H1 (cell line): ENCODE measurements around the gene FOXF2. TPM values are rescaled to one million over a fixed set of nuclear protein-coding genes. Genes with fewer than 3 reads are reported as not detected.

Source experiments
- CTCF ChIA-PET: fragments of 300-600 bp; sonication (Branson Sonifier 250); formaldehyde crosslinking; loops from one replicate; lab custom pipeline; 2021; ENCODE audit not compliant: partially characterized antibody; lab: Charles Lee
- POLR2A ChIA-PET: fragments of 300-600 bp; sonication (Branson Sonifier 250); formaldehyde crosslinking; loops from one replicate; lab custom pipeline; 2021; ENCODE audit warnings: inconsistent platforms; ENCODE audit not compliant: partially characterized antibody; lab: Charles Lee
- DNase-seq, 2 experiments: peaks; one replicate each; pipeline versions ENCODE4 v3.0.0 to v3.0.0-alpha.2; 2010 to 2022; ENCODE audit warnings: low spot score in 2 of 2, low read depth in 1 of 2, mixed read lengths in 1 of 2
- FAIRE-seq: peaks from 2 replicates; lab custom pipeline; 2011; peaks lifted over from hg19 to GRCh38; lab: Jason Lieb, UNC
- H2AFZ ChIP-seq: 2 replicates; pipeline ENCODE4 v1.8.1; 2012; ENCODE audit warnings: low read length, inconsistent platforms
- H2AK5ac ChIP-seq: 2 replicates; pipeline ENCODE4 v1.6.1; 2013; ENCODE audit warnings: low read depth, low read length
- H2BK120ac ChIP-seq: replicated peaks from 2 replicates; pipeline ENCODE3; 2013; ENCODE audit warnings: low read depth, low read length, inconsistent platforms
- H2BK12ac ChIP-seq: 2 replicates; pipeline ENCODE4 v1.6.1; 2013; ENCODE audit warnings: low read depth, low read length
- H2BK15ac ChIP-seq: 2 replicates; pipeline ENCODE4 v1.6.1; 2013; ENCODE audit warnings: low read length
- H2BK20ac ChIP-seq: 2 replicates; pipeline ENCODE4 v1.6.1; 2013; ENCODE audit warnings: low read length
- H2BK5ac ChIP-seq: 2 replicates; pipeline ENCODE4 v1.6.1; 2013; ENCODE audit warnings: low read depth, low read length
- H3K14ac ChIP-seq: 2 replicates; pipeline ENCODE4 v1.6.1; 2013; ENCODE audit warnings: inconsistent platforms; ENCODE audit not compliant: insufficient read length
- H3K18ac ChIP-seq: 2 replicates; pipeline ENCODE4 v1.6.1; 2013; ENCODE audit warnings: low read length; ENCODE audit errors: extremely low read depth
- H3K23ac ChIP-seq: 2 replicates; pipeline ENCODE4 v1.6.1; 2013; ENCODE audit warnings: inconsistent platforms; ENCODE audit not compliant: insufficient read length
- H3K23me2 ChIP-seq: 2 replicates; pipeline ENCODE4 v1.6.1; 2013; ENCODE audit warnings: low read depth, low read length
- H3K27ac ChIP-seq: 2 replicates; pipeline ENCODE4 v1.6.1; 2011; ENCODE audit warnings: low read depth, low read length, inconsistent platforms
- H3K27me3 ChIP-seq, 4 experiments: replicated peaks in 1 of 4; 1 replicate in 1 of 4; 2 replicates in 3 of 4; pipeline versions ENCODE4 v1.6.1 to v1.8.1; 2011 to 2013; ENCODE audit warnings: low read length in 3 of 4, mild to moderate bottlenecking in 3 of 4, inconsistent platforms in 2 of 4, mixed read lengths in 2 of 4, moderate library complexity in 1 of 4; ENCODE audit not compliant: control insufficient read depth in 3 of 4, insufficient read depth in 3 of 4; ENCODE audit errors: extremely low read depth in 1 of 4
- H3K36me3 ChIP-seq, 4 experiments: 2 replicates each; pipeline versions ENCODE4 v1.6.1 to v1.8.1; 2011 to 2013; ENCODE audit warnings: mild to moderate bottlenecking in 4 of 4, low read length in 3 of 4, moderate library complexity in 2 of 4, control low read depth in 1 of 4, inconsistent platforms in 1 of 4; ENCODE audit not compliant: insufficient read depth in 4 of 4, control insufficient read depth in 2 of 4
- H3K4ac ChIP-seq: replicated peaks from 2 replicates; pipeline ENCODE3; 2013; ENCODE audit warnings: low read length, low read depth, mixed read lengths, inconsistent platforms; ENCODE audit not compliant: insufficient read length
- H3K4me1 ChIP-seq, 4 experiments: replicated peaks in 1 of 4; 1 replicate in 1 of 4; 2 replicates in 3 of 4; pipeline versions ENCODE4 v1.6.1 to v1.8.1; 2011 to 2013; ENCODE audit warnings: low read length in 3 of 4, inconsistent platforms in 2 of 4, mixed read lengths in 1 of 4; ENCODE audit not compliant: insufficient read depth in 4 of 4, control insufficient read depth in 3 of 4
- H3K4me2 ChIP-seq, 2 experiments: 2 replicates each; pipeline versions ENCODE4 v1.6.1 to v1.8.1; 2011 to 2013; ENCODE audit warnings: low read depth in 2 of 2, low read length in 2 of 2, control low read depth in 1 of 2, inconsistent platforms in 1 of 2, mild to moderate bottlenecking in 1 of 2; ENCODE audit not compliant: insufficient read depth in 1 of 2
- H3K4me3 ChIP-seq, 4 experiments: fragments of 200-600, 300-600 bp in 1 of 4; sonication (generic), shearing (Covaris generic), sonication (Bioruptor Twin) in 1 of 4; 2 replicates each; pipeline versions ENCODE4 v1.5.1 to v1.8.1; 2011 to 2016; ENCODE audit warnings: low read length in 4 of 4, low read depth in 3 of 4, control low read depth in 2 of 4, inconsistent platforms in 2 of 4, mild to moderate bottlenecking in 2 of 4, mixed read lengths in 1 of 4, moderate library complexity in 1 of 4; ENCODE audit not compliant: insufficient read depth in 2 of 4; ENCODE audit errors: extremely low read depth in 1 of 4
- H3K56ac ChIP-seq: replicated peaks from 2 replicates; pipeline ENCODE3; 2013; ENCODE audit warnings: low read depth, mild to moderate bottlenecking, mixed read lengths, low read length, inconsistent platforms; ENCODE audit not compliant: insufficient read length
- H3K79me1 ChIP-seq: 2 replicates; pipeline ENCODE4 v1.6.1; 2013; ENCODE audit warnings: low read depth, low read length, control low read depth
- H3K79me2 ChIP-seq, 2 experiments: 2 replicates each; pipeline versions ENCODE4 v1.6.1 to v1.8.1; 2012 to 2013; ENCODE audit warnings: low read length in 2 of 2, mild to moderate bottlenecking in 2 of 2, inconsistent platforms in 1 of 2; ENCODE audit not compliant: insufficient read depth in 2 of 2, control insufficient read depth in 1 of 2
- H3K9ac ChIP-seq, 4 experiments: replicated peaks in 1 of 4; 1 replicate in 1 of 4; 2 replicates in 3 of 4; pipeline versions ENCODE4 v1.6.1 to v1.8.1; 2011 to 2013; ENCODE audit warnings: low read depth in 3 of 4, low read length in 3 of 4, control low read depth in 2 of 4, mild to moderate bottlenecking in 2 of 4, moderate library complexity in 2 of 4, inconsistent platforms in 1 of 4; ENCODE audit errors: extremely low read depth in 1 of 4
- H3K9me3 ChIP-seq, 2 experiments: 2 replicates each; pipeline versions ENCODE4 v1.6.1 to v1.8.1; 2012 to 2013; ENCODE audit warnings: mild to moderate bottlenecking in 2 of 2, moderate library complexity in 2 of 2, control low read depth in 1 of 2, inconsistent platforms in 1 of 2, low read depth in 1 of 2, low read length in 1 of 2, mixed read lengths in 1 of 2; ENCODE audit not compliant: insufficient read depth in 2 of 2
- H4K20me1 ChIP-seq, 2 experiments: replicated peaks in 1 of 2; 2 replicates each; pipeline versions ENCODE3 to v1.8.1; 2011 to 2013; ENCODE audit warnings: inconsistent platforms in 2 of 2, low read length in 2 of 2, mild to moderate bottlenecking in 1 of 2; ENCODE audit not compliant: insufficient read depth in 2 of 2, control insufficient read depth in 1 of 2
- H4K5ac ChIP-seq: 2 replicates; pipeline ENCODE4 v1.6.1; 2013; ENCODE audit warnings: low read length, low read depth, mixed read lengths, inconsistent platforms; ENCODE audit not compliant: insufficient read length
- H4K8ac ChIP-seq: 2 replicates; pipeline ENCODE4 v1.8.0; 2013; ENCODE audit warnings: mild to moderate bottlenecking, moderate library complexity, low read length, inconsistent platforms; ENCODE audit not compliant: insufficient read depth; ENCODE audit errors: extremely low read depth
- H4K91ac ChIP-seq: replicated peaks from 2 replicates; pipeline ENCODE3; 2013; ENCODE audit warnings: low read length, mixed read lengths, inconsistent platforms; ENCODE audit not compliant: insufficient read length
- ATF2 ChIP-seq: IDR thresholded peaks from 2 replicates; pipeline ENCODE4 v1.6.1; 2012; ENCODE audit warnings: low read length, inconsistent platforms
- BACH1 ChIP-seq: IDR thresholded peaks from 2 replicates; pipeline ENCODE4 v1.6.1; 2012; ENCODE audit warnings: low read length, improper control_type of control experiment
- CTBP2 ChIP-seq: IDR thresholded peaks from 2 replicates; pipeline ENCODE4 v1.7.0; 2011; ENCODE audit warnings: borderline replicate concordance, mild to moderate bottlenecking, moderate library complexity, mixed read lengths, low read length; ENCODE audit not compliant: insufficient read depth, insufficient read length
- MAX ChIP-seq: IDR thresholded peaks from 2 replicates; pipeline ENCODE4 v1.6.1; 2012; ENCODE audit warnings: inconsistent platforms
- TBP ChIP-seq: IDR thresholded peaks from 2 replicates; pipeline ENCODE4 v1.6.1; 2011; ENCODE audit warnings: low read depth, low read length, improper control_type of control experiment
- YY1 ChIP-seq: IDR thresholded peaks from 2 replicates; pipeline ENCODE4 v1.6.1; 2011; ENCODE audit warnings: low read depth, mild to moderate bottlenecking, low read length
- ZNF274 ChIP-seq: IDR thresholded peaks from 2 replicates; pipeline ENCODE4 v1.7.0; 2012; ENCODE audit warnings: low read length, borderline replicate concordance; ENCODE audit errors: extremely low read depth
- WGBS, 2 experiments: shearing (Covaris generic) in 1 of 2; methylation state at CpG; one replicate each; pipeline versions ENCODE4 v1.1.6 to v1.1.7; 2013 to 2015; ENCODE audit warnings: low lambda C conversion rate in 2 of 2, mixed read lengths in 2 of 2, inconsistent platforms in 1 of 2, low coverage in 1 of 2, missing lambda C conversion rate in 1 of 2; ENCODE audit not compliant: insufficient replicate concordance in 2 of 2, insufficient coverage in 1 of 2, insufficient read length in 1 of 2; ENCODE audit errors: extremely low coverage in 1 of 2, missing lambda C conversion rate in 1 of 2; 5-methylcytosine and 5-hydroxymethylcytosine counted together
- polyA plus RNA-seq, 7 experiments: library from polyadenylated mRNA; depleted of rRNA in 3 of 7; stranded (reverse) in 5 of 7; unstranded in 2 of 7; fragments of >200 nt in 5 of 7; fragments of 200-250 nt in 2 of 7; gene quantifications; 1 replicate in 5 of 7; 2 replicates in 1 of 7; 4 replicates in 1 of 7; pipeline versions ENCODE4 v1.2.1 to v1.2.3, GENCODE V29; 2011 to 2013; ENCODE audit warnings: missing spikeins in 2 of 7, mixed read lengths in 2 of 7
- total RNA-seq: library from RNA; stranded (reverse); fragmentation: NEBNext Ultra II Directional; extraction: Animal tissue kit (Norgen Biotek cat#: 25700); gene quantifications from 2 replicates; pipeline ENCODE4 v1.2.1, GENCODE V29; 2021

Gene FOXF2
- total and polyA plus RNA-seq, 2 of the 8 experiments (the other 6 are each of a cell fraction or from before 2014, with no cell fraction given) = 0.05 TPM; not detected in 1

- Histone ChIP-seq H3K14ac (no peak overlapping the region), H3K79me2 (no peaks in the 10 kb centered on the region), H4K91ac (no peak overlapping the region), H3K4ac (no peak overlapping the region), H2BK20ac (no peak overlapping the region), H2BK120ac (no peak overlapping the region), H2AK5ac (no peak overlapping the region), H3K4me3 (no peak overlapping the region), H3K9me3 (peaks cover 3 to 7% of the 10 kb centered on the region in 2 experiments; a peak in 2 of 4 replicates), H2BK12ac (peak overlapping the region; percentile 30; the same call in 1 of the 2 replicates), H4K20me1 (no peaks in the 10 kb centered on the region), H4K5ac (no peak overlapping the region), H3K23ac (no peak overlapping the region), H3K18ac (no peak overlapping the region), H3K36me3 (no peaks in the 10 kb centered on the region), H3K56ac (no peak overlapping the region), H3K4me2 (no peak overlapping the region), H3K9ac (no peak overlapping the region), H3K27ac (no peak overlapping the region), H4K8ac (no peak overlapping the region), H3K79me1 (no peaks in the 10 kb centered on the region), H3K4me1 (peaks cover 3 to 7% (median 4%) of the 10 kb centered on the region in 4 experiments; a peak in 6 of 7 replicates), H3K23me2 (no peaks in the 10 kb centered on the region), H2BK15ac (no peak overlapping the region; the same call in 1 of the 2 replicates), H2BK5ac (no peak overlapping the region), H2AFZ (no peak overlapping the region), H3K27me3 (0 out of 7 replicates have a peak, but pooled peaks cover 0 to 2% (median 0%) of the 10 kb centered on the region in 4 experiments)
- ChIA-PET CTCF (interaction anchor here (0.7 to 1.6 kb wide), 9 partner anchors 10 to 545 kb away, joined by 3 to 7 read pairs (median 3); no protein-coding TSS in a partner anchor), POLR2A (interaction anchor here (0.6 kb wide), 1 partner anchor 29 kb away, joined by 3 read pairs; no protein-coding TSS in a partner anchor)
- DNase-seq = no peak
- 92% methylated on average over 5 of the region's 5 CpGs; no CpG with 5 or more reads in 1 of the 2 experiments for WGBS, 2 experiments
- no peak for FAIRE-seq
- TF ChIP-seq BACH1 (no peak), MAX (no peak), ATF2 (no peak), TBP (no peak), YY1 (no peak), ZNF274 (no peak), CTBP2 (no peak)
Measured at GRCh38 chr6:1346558-1347091, 42.8 kb upstream of the FOXF2 start.
